ENCODE results near the gene DMGDH.

The DMGDH gene

GRCh38 chr5:79075646-79076426 is 6.4 kb upstream of the DMGDH start:
- DNase-seq (ENCODE audit: low spot score), result no peak
- TF ChIP-seq CTCF (IDR thresholded peaks at IDR 0.05; ENCODE audit: borderline replicate concordance, control extremely low read depth, extremely low read depth, insufficient read depth, missing control alignments), result no peak
- in situ Hi-C loops (cut with MboI; ENCODE audit: low sequenced_read_pairs, unreplicated experiment), result no loop called here

- no peak for DNase-seq (ENCODE audit: low spot score)
- in situ Hi-C loops (cut with MboI; ENCODE audit: low sequenced_read_pairs, unreplicated experiment), result no loop called here
- no peak for TF ChIP-seq CTCF (IDR thresholded peaks at IDR 0.05; ENCODE audit: borderline replicate concordance, control extremely low read depth, extremely low read depth, insufficient read depth, missing control alignments)
These were observed 5.2 kb upstream of the DMGDH start for GRCh38 chr5:79074641-79075040.

GRCh38 chr5:79070350-79070667 is 835 bp upstream of the DMGDH start:
- DNase-seq (ENCODE audit: low spot score), result peak; percentile 16
- in situ Hi-C loops (cut with MboI; ENCODE audit: low sequenced_read_pairs, unreplicated experiment), result no loop called here
- TF ChIP-seq CTCF (IDR thresholded peaks at IDR 0.05; ENCODE audit: borderline replicate concordance, control extremely low read depth, extremely low read depth, insufficient read depth, missing control alignments), result no peak

GRCh38 chr5:79062436-79062835 is 7.0 kb downstream of the DMGDH start:
- in situ Hi-C loops (cut with MboI; ENCODE audit: low sequenced_read_pairs, unreplicated experiment), result no loop called here
- DNase-seq (ENCODE audit: low spot score), result no peak
- TF ChIP-seq CTCF (IDR thresholded peaks at IDR 0.05; ENCODE audit: borderline replicate concordance, control extremely low read depth, extremely low read depth, insufficient read depth, missing control alignments), result no peak

- in situ Hi-C loops (cut with MboI; ENCODE audit: low sequenced_read_pairs, unreplicated experiment), result no loop called here
- no peak for DNase-seq (ENCODE audit: low spot score)
- TF ChIP-seq CTCF (IDR thresholded peaks at IDR 0.05; ENCODE audit: borderline replicate concordance, control extremely low read depth, extremely low read depth, insufficient read depth, missing control alignments), result no peak
These were observed 9.8 kb downstream of the DMGDH start for GRCh38 chr5:79059674-79060073.

- no peak for TF ChIP-seq CTCF (IDR thresholded peaks at IDR 0.05; ENCODE audit: borderline replicate concordance, control extremely low read depth, extremely low read depth, insufficient read depth, missing control alignments)
- in situ Hi-C loops (cut with MboI; ENCODE audit: low sequenced_read_pairs, unreplicated experiment), result no loop called here
- no peak for DNase-seq (ENCODE audit: low spot score)
These were observed 12.6 kb downstream of the DMGDH start for GRCh38 chr5:79056847-79057246.

All from GM13976 (cell line).